ENCODE measurements around the gene SUGCT. TPM values are rescaled to one million over a fixed set of nuclear protein-coding genes. Genes with fewer than 3 reads are reported as not detected.

SUGCT gene
- total RNA-seq, 2 donors from 2014 or later = 0.74 to 1.3 TPM

- Mint-ChIP-seq H3K9me3 (peaks cover 32% of the 10 kb centered on the region), H3K4me3 (no peak overlapping the region), H3K36me3 (peaks cover 6% of the 10 kb centered on the region), H3K27me3 (no peaks in the 10 kb centered on the region), H3K4me1 (ENCODE audit: low read depth in 2 of 2) (no peaks in the 10 kb centered on the region), H3K27ac (no peak overlapping the region)
- ATAC-seq (no peak), DNase-seq (ENCODE audit: low spot score) (no peak)
Observed at GRCh38 chr7:40888499-40888898, 753.7 kb downstream of the SUGCT start.

GRCh38 chr7:40889099-40889498 is 754.3 kb downstream of the SUGCT start:
- Mint-ChIP-seq H3K27me3 (no peaks in the 10 kb centered on the region), H3K27ac (no peak overlapping the region), H3K36me3 (peaks cover 6% of the 10 kb centered on the region), H3K4me1 (ENCODE audit: low read depth in 2 of 2) (no peaks in the 10 kb centered on the region), H3K4me3 (no peak overlapping the region), H3K9me3 (peaks cover 30% of the 10 kb centered on the region)
- ATAC-seq (no peak), DNase-seq (ENCODE audit: low spot score) (no peak)

DNA sequence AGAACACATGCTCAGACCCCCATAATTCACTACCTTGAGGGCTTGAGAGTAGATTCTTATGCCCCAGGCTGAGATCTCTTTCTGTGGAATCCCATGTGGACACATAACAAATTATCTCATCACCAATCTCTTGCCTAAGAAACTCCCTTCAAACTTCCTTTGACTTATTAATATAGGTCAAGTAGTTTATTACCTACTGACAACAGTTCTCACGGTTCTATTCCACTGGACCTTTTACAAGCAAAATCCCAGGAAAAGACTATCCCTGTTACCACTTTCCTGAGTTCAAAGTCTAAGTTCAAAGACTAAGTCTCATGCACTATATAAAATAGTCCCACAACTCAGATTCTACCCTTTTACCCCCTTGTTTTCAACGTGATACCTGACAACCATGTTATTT is 754.7 kb downstream of the SUGCT start:
- ATAC-seq = no peak
- H3K9me3 Mint-ChIP-seq = peaks cover 27% of the 10 kb centered on the region

DNA sequence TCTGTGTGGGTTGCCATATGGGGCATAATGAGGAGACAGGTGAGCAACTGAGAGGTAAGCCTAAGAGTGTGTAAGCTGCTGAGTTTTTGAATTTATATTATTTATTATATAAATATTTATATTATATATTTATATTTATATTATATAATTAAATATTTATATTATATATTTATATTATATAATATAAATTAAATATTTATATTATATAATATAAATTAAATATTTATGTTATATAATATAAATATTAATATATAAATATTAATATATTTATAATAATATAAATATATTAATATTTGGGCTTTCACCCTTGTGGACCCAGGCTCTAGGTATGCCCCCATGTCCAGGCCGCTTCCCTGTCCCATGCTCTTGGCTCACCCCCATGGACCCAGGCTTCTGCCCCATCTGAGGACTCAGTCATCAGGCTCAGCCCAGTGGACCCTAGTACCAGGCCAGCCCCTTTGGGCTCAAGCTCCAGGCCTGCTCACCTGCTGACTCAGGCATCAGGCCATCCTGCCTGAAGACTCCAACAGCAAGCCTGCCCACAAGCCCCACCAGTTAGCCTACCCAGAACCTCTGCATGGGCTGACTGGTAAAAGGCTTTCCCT is 755.4 kb downstream of the SUGCT start:
- peaks cover 6% of the 10 kb centered on the region for H3K36me3 Mint-ChIP-seq
- peaks cover 26% of the 10 kb centered on the region for H3K9me3 Mint-ChIP-seq
- ATAC-seq = no peak
- no peaks in the 10 kb centered on the region for H3K4me1 Mint-ChIP-seq (ENCODE audit: low read depth in 2 of 2)
- H3K27ac Mint-ChIP-seq = no peak overlapping the region
- H3K27me3 Mint-ChIP-seq = no peaks in the 10 kb centered on the region
- no peak overlapping the region for H3K4me3 Mint-ChIP-seq
- no peak for DNase-seq (ENCODE audit: low spot score)

More for the DNA sequence above, 754.7 kb downstream of the SUGCT start:
- DNase-seq (ENCODE audit: low spot score) = no peak
- H3K4me1 Mint-ChIP-seq (ENCODE audit: low read depth in 2 of 2) = no peaks in the 10 kb centered on the region
- no peak overlapping the region for H3K27ac Mint-ChIP-seq
- H3K36me3 Mint-ChIP-seq = peaks cover 6% of the 10 kb centered on the region
- H3K4me3 Mint-ChIP-seq = no peak overlapping the region
- no peaks in the 10 kb centered on the region for H3K27me3 Mint-ChIP-seq

DNA sequence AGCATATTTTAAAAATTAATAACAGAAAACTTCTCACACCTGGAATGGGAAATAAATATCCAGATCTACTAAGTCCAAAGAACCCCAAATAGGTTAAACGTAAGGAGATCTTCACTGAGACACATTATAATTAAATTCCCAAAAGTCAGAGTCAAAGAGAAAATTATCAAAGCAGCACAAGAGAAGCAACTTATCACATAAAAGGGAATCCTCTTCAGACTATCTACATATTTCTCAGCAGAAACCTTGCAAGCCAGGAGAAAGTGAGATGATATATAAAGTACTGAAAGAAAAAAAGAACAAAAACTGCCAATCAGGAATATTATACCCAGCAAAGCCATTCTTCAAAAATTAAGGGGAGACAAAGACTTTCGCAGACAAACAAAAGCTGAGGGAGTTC is 756.4 kb downstream of the SUGCT start:
- ATAC-seq (no peak), DNase-seq (ENCODE audit: low spot score) (no peak)
- H3K27ac Mint-ChIP-seq = no peak overlapping the region
- H3K36me3 Mint-ChIP-seq = peaks cover 6% of the 10 kb centered on the region
- no peaks in the 10 kb centered on the region for H3K27me3 Mint-ChIP-seq
- H3K4me1 Mint-ChIP-seq (ENCODE audit: low read depth in 2 of 2) = no peaks in the 10 kb centered on the region
- peaks cover 23% of the 10 kb centered on the region for H3K9me3 Mint-ChIP-seq
- H3K4me3 Mint-ChIP-seq = no peak overlapping the region

DNA sequence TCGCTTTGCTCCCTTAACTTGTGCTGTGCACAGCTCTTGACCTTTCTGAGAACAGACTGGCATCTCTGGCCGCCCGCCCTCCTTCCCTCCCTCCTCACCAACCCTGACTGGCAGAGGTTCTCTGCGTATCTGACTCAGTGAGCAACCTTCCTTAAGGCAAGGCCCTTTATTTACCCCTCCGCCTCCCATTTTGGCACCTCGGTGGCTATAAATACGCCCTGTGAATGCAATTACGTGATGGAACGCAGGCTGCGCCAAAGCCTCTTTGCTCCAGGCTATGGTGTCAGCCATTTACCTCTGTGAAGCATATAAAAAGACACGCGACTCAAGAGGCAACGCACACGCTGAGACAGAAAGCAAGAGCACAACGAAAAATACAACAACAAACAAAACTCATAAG is 764.3 kb downstream of the SUGCT start:
- Mint-ChIP-seq H3K4me1 (ENCODE audit: low read depth in 2 of 2) (no peaks in the 10 kb centered on the region), H3K27me3 (no peaks in the 10 kb centered on the region)
- ATAC-seq = no peak

GRCh38 chr7:40899636-40900507 is 765.1 kb downstream of the SUGCT start:
- DNase-seq (ENCODE audit: low spot score) (no peak), ATAC-seq (no peak)
- Mint-ChIP-seq H3K4me1 (ENCODE audit: low read depth in 2 of 2) (no peaks in the 10 kb centered on the region), H3K9me3 (peaks cover 8% of the 10 kb centered on the region), H3K27me3 (no peaks in the 10 kb centered on the region), H3K4me3 (no peak overlapping the region), H3K27ac (no peak overlapping the region), H3K36me3 (no peaks in the 10 kb centered on the region)

More for the DNA sequence above, 764.3 kb downstream of the SUGCT start:
- Mint-ChIP-seq H3K27ac (no peak overlapping the region), H3K9me3 (peaks cover 8% of the 10 kb centered on the region), H3K4me3 (no peak overlapping the region), H3K36me3 (no peaks in the 10 kb centered on the region)
- no peak for DNase-seq (ENCODE audit: low spot score)

DNA sequence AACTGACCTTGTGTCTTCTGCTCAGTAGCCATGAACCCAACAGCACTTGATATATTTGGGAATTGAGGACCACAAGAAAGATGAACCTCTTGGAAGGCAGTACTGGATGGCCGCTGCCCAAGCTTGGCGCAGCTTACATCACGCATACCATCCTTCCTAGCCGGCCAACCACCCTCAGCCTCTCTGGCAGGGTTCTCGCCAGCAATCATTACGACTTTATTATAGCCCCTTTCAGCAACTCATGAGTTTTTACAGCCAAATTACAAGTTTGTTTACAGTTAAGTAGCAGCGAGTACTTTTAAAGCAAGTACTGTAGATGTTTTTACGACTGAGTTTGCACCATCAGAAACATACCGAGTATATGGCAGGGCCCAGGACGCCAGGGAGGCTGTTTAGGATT is 769.1 kb downstream of the SUGCT start:
- H3K27ac Mint-ChIP-seq = no peak overlapping the region

DNA sequence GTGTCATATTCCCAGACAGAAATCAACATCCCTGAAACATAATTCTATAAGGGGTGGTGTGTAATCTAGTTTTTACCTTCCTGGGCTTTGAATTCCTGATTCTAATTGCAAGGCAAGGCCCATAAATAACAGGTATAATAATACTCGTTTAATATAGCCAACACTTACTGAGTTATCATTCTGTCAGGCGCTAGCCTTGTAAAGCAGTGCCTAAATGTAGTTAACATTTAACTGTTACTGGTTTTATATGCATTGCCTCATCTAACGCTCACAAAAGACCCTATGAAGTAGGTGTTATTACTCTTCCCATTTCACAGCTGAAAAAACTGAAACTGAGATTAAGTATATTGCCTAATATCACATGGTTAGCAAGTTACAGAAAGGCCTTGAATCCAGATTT is 772.5 kb downstream of the SUGCT start:
- no peak for DNase-seq (ENCODE audit: low spot score)
- Mint-ChIP-seq H3K36me3 (no peaks in the 10 kb centered on the region), H3K4me3 (no peak overlapping the region), H3K9me3 (peaks cover 9% of the 10 kb centered on the region), H3K4me1 (ENCODE audit: low read depth in 2 of 2) (no peaks in the 10 kb centered on the region), H3K27ac (no peak overlapping the region), H3K27me3 (no peaks in the 10 kb centered on the region)
- no peak for ATAC-seq

More for the DNA sequence above, 769.1 kb downstream of the SUGCT start:
- H3K4me3 Mint-ChIP-seq = no peak overlapping the region
- DNase-seq (ENCODE audit: low spot score) (no peak), ATAC-seq (no peak)
- peaks cover 9% of the 10 kb centered on the region for H3K9me3 Mint-ChIP-seq
- H3K4me1 Mint-ChIP-seq (ENCODE audit: low read depth in 2 of 2) = no peaks in the 10 kb centered on the region
- no peaks in the 10 kb centered on the region for H3K27me3 Mint-ChIP-seq
- H3K36me3 Mint-ChIP-seq = no peaks in the 10 kb centered on the region

- Mint-ChIP-seq H3K27me3 (no peaks in the 10 kb centered on the region), H3K36me3 (no peaks in the 10 kb centered on the region), H3K4me1 (ENCODE audit: low read depth in 2 of 2) (no peaks in the 10 kb centered on the region), H3K9me3 (peaks cover 9% of the 10 kb centered on the region), H3K27ac (no peak overlapping the region), H3K4me3 (no peak overlapping the region)
- ATAC-seq = no peak
- no peak for DNase-seq (ENCODE audit: low spot score)
Observed at GRCh38 chr7:40909346-40909980, 774.7 kb downstream of the SUGCT start.

Other genes with a start within 250 kb of the SUGCT start
- gene CDK13, start 184.7 kb upstream of the SUGCT start, total RNA-seq = 10 to 100 TPM; 53.4 to 68.9 TPM
- gene MPLKIP, start 383 bp upstream of the SUGCT start, total RNA-seq = 10 to 100 TPM; 25.7 to 30.1 TPM

Data from natural killer cell treated with Interleukin-12 subunit alpha and Interleukin-12 subunit beta and Interleukin-15 and Interleukin-18, amount 100 ng/mL, for 72 hours (primary cell).